ENCODE data around the gene AMFR.

- TF ChIP-seq, protein P1, sequence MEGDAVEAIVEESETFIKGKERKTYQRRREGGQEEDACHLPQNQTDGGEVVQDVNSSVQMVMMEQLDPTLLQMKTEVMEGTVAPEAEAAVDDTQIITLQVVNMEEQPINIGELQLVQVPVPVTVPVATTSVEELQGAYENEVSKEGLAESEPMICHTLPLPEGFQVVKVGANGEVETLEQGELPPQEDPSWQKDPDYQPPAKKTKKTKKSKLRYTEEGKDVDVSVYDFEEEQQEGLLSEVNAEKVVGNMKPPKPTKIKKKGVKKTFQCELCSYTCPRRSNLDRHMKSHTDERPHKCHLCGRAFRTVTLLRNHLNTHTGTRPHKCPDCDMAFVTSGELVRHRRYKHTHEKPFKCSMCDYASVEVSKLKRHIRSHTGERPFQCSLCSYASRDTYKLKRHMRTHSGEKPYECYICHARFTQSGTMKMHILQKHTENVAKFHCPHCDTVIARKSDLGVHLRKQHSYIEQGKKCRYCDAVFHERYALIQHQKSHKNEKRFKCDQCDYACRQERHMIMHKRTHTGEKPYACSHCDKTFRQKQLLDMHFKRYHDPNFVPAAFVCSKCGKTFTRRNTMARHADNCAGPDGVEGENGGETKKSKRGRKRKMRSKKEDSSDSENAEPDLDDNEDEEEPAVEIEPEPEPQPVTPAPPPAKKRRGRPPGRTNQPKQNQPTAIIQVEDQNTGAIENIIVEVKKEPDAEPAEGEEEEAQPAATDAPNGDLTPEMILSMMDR (IDR thresholded peaks at IDR 0.05) = no peak
- TF ChIP-seq POLR2A (IDR thresholded peaks at IDR 0.05) = no peak
These were observed 76.3 kb downstream of the AMFR start for GRCh38 chr16:56349086-56349415.

Data from uterus (tissue), 2 donors.